NCI-H748 (cell line): ENCODE results near the gene NEK10.
A peak's percentile ranks its signal among the peaks of the same experiment; 100 is the strongest.

Source experiments
- DNase-seq: peaks from one replicate; lab custom pipeline; 2025; ENCODE audit not compliant: unreplicated experiment; lab: John Stamatoyannopoulos, UW

Gene NEK10

GRCh38 chr3:27244374-27244773 lies 124.8 kb downstream of the NEK10 start:
- no peak for DNase-seq

- peak; percentile 28 for DNase-seq
Observed at GRCh38 chr3:27239951-27240350, 129.2 kb downstream of the NEK10 start.

GRCh38 chr3:27228805-27229204 lies 140.4 kb downstream of the NEK10 start:
- no peak for DNase-seq

- no peak for DNase-seq
Observed at GRCh38 chr3:27224197-27224596, 145.0 kb downstream of the NEK10 start.

GRCh38 chr3:27221264-27221932 lies 147.8 kb downstream of the NEK10 start:
- no peak for DNase-seq

GRCh38 chr3:27220166-27220565 lies 149.0 kb downstream of the NEK10 start:
- no peak for DNase-seq

- DNase-seq, result no peak
Observed at GRCh38 chr3:27219127-27219845, 149.9 kb downstream of the NEK10 start.

- no peak for DNase-seq
Observed at GRCh38 chr3:27216955-27217552, 152.1 kb downstream of the NEK10 start.

GRCh38 chr3:27216295-27216855 lies 152.8 kb downstream of the NEK10 start:
- DNase-seq, result no peak

GRCh38 chr3:27213450-27213849 lies 155.7 kb downstream of the NEK10 start:
- DNase-seq, result no peak

GRCh38 chr3:27209617-27210264 lies 159.4 kb downstream of the NEK10 start:
- no peak for DNase-seq

GRCh38 chr3:27208961-27209616 lies 160.1 kb downstream of the NEK10 start:
- no peak for DNase-seq

GRCh38 chr3:27202959-27203358 lies 166.2 kb downstream of the NEK10 start:
- DNase-seq, result no peak

- DNase-seq, result no peak
Observed at GRCh38 chr3:27201492-27201891, 167.7 kb downstream of the NEK10 start.

GRCh38 chr3:27200721-27201489 lies 168.3 kb downstream of the NEK10 start:
- no peak for DNase-seq

- no peak for DNase-seq
Observed at GRCh38 chr3:27194861-27195483, 174.2 kb downstream of the NEK10 start.

- no peak for DNase-seq
Observed at GRCh38 chr3:27193056-27193455, 176.1 kb downstream of the NEK10 start.

GRCh38 chr3:27186013-27186412 lies 183.2 kb downstream of the NEK10 start:
- no peak for DNase-seq

- no peak for DNase-seq
Observed at GRCh38 chr3:27185231-27185989, 183.8 kb downstream of the NEK10 start.
